ENCODE measurements around the gene ZXDC.

Gene ZXDC

DNA sequence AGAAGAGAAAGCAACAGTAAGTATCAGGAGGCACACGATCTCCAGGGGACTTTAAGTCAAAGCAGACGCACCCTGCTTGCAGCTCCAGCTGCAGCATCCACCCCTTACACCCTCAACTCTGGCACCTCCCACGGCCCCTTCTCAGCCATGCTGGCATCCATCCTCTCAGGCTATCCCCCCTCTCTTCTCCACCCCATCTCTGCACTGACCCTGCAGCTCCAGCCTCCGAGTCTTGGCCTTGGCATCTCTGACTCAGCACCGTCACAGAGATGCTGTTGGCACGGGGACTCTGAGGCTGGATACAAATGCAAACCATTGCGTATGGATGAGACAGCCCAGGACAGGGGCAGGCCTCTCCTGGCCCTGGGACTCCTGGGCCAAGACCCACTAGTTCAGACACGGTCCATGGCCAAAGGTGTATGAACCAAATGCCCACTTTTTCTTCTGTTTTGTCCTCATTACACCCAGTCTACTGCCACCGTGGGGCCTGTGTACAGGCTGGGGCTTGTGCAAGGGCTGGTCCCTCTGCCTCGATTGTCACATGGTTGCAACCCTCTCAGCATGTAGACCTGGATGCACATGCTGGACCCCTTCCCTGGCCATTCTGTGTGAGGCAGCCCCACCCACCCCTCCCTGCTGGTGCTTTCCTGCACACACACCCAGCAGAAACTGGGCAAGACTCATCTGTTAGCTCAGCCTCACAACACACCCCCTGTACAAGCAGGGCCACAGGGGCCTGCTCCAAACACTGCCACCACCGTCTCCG is 18.7 kb upstream of the ZXDC start:
- no peak for DNase-seq
- Histone ChIP-seq H3K9me3 (no peaks in the 10 kb centered on the region), H3K4me3 (ENCODE audit: low read depth, low read length) (no peak overlapping the region), H3K36me3 (no peaks in the 10 kb centered on the region), H3K27me3 (no peaks in the 10 kb centered on the region), H3K4me1 (no peaks in the 10 kb centered on the region)
- no peak for TF ChIP-seq CTCF (IDR thresholded peaks at IDR 0.05; ENCODE audit: low read depth, low read length)

DNA sequence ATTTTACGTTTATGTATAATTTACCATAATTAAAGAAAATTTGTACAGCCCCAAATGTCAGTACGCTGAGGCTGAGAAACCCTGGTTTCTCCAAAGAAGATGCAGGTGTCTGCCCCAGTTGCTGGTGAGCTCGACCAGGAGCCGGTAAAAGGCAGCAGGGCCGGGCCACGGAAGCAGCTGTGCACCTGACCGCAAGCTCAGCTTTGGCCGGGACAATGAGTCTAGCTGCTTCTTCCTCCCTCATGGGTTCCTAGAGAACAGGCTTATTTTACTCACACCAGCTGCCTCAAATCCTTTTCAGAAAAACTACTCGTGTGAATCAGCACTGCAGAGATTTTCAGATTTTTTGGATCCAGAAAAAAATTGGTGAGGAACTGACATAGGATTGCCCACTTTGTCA is 18.0 kb upstream of the ZXDC start:
- H3K4me1 ChIP-seq = no peaks in the 10 kb centered on the region
- H3K36me3 ChIP-seq = no peaks in the 10 kb centered on the region
- TF ChIP-seq CTCF (IDR thresholded peaks at IDR 0.05; ENCODE audit: low read depth, low read length) = no peak
- DNase-seq = no peak
- H3K9me3 ChIP-seq = no peaks in the 10 kb centered on the region
- H3K4me3 ChIP-seq (ENCODE audit: low read depth, low read length) = no peak overlapping the region
- H3K27me3 ChIP-seq = no peaks in the 10 kb centered on the region

DNA sequence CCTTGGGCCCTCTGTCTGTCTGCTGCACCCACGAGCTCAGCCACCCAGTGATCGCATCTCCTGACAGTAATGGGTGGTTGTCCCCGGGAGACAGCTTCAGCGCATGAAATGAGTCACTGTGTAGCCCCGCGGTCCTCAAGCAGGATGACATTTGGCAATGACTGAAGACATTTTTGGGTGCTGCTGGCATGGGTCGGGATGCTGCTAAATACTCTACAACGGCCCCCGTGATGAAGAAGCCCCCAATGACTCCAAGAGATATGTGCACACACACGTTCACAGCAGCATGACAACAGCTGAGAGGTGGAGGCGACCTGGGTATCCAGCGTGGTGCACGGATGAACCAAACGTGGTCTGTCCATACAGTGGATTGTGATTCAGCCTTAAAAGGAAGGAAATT is 17.4 kb upstream of the ZXDC start:
- Histone ChIP-seq H3K9me3 (no peaks in the 10 kb centered on the region), H3K4me1 (no peaks in the 10 kb centered on the region), H3K27me3 (no peaks in the 10 kb centered on the region), H3K36me3 (no peaks in the 10 kb centered on the region), H3K4me3 (ENCODE audit: low read depth, low read length) (no peak overlapping the region)
- no peak for DNase-seq
- TF ChIP-seq CTCF (IDR thresholded peaks at IDR 0.05; ENCODE audit: low read depth, low read length) = no peak

DNA sequence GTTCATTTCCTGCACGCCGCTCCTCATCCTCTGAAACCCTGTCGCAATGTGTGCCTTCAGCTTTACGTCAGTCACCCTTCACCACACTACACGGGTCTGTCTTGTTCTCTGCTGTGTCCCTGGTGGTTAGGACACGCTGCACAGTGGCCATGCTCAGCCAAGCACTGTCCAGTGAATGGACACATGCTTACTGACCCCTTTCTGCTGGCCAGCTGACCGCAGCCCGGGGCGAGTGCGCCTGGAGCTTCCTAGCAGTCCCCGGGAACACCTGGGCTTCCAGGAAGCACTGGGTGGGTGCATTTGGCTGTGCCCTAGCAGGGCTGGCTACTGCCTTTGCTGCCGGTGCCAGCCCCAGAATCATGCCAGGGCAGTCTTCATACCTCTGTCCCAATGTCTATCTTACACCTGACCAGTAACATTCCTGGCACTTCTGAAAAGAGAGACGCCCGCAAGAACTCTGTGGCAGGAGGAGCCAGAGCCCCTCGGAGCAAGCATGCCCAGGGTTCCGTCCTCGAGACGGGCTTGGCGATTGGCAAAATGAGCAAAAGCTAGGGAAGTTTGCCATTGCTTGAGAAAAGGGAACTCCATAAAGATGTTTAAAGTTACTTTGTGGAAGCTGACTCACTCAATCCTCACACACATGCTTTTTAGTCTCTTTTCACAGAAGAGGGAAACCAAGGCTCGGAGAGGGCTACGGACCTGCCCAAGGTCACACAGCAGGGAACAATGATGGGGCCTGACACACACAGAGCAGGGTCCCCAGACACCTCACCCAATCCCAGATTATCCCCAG is 15.7 kb upstream of the ZXDC start:
- H3K4me3 ChIP-seq (ENCODE audit: low read depth, low read length) = no peak overlapping the region
- no peak for DNase-seq
- H3K9me3 ChIP-seq = no peaks in the 10 kb centered on the region
- TF ChIP-seq CTCF (IDR thresholded peaks at IDR 0.05; ENCODE audit: low read depth, low read length) = no peak
- no peaks in the 10 kb centered on the region for H3K36me3 ChIP-seq
- no peaks in the 10 kb centered on the region for H3K27me3 ChIP-seq
- no peaks in the 10 kb centered on the region for H3K4me1 ChIP-seq

DNA sequence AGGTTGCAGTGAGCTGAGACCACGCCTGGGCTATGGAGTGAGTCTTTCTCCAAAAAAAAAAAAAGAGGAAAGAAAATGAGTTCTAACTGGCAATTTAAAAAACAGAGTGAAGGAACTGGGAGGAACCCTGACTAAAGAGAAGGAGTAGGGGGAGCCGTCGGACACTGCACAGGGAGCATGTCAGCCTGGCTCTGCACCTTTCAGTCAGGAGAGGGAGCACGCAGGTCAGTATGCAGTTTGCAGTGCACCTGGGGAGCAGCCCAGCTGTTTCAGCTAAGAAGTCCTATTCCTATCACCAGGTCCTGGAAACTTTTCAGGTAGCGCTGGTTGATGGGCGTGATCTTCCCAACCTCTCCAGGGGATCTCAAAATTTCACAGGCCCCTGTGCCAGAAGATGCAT is 14.9 kb upstream of the ZXDC start:
- H3K27me3 ChIP-seq = no peaks in the 10 kb centered on the region
- H3K9me3 ChIP-seq = no peaks in the 10 kb centered on the region
- no peaks in the 10 kb centered on the region for H3K4me1 ChIP-seq
- H3K36me3 ChIP-seq = no peaks in the 10 kb centered on the region
- DNase-seq = no peak
- TF ChIP-seq CTCF (IDR thresholded peaks at IDR 0.05; ENCODE audit: low read depth, low read length) = no peak
- H3K4me3 ChIP-seq (ENCODE audit: low read depth, low read length) = no peak overlapping the region

All from BE2C (cell line).